Stomach (tissue), 4 donors: ENCODE measurements around the gene PDE8B.

ENCODE experiments used
- EP300 ChIP-seq: sonication (generic); formaldehyde crosslinking; IDR thresholded peaks from one replicate; pipeline ENCODE4 v1.6.1; 2017; ENCODE audit warnings: antibody characterized with exemption
- POLR2A ChIP-seq, 4 donors: fragments of 450-650 bp; IDR thresholded peaks; one replicate each; pipeline ENCODE4 v1.6.1; 2016; ENCODE audit warnings: antibody characterized with exemption in 4 of 4, control low read depth in 2 of 4, mild to moderate bottlenecking in 1 of 4, moderate library complexity in 1 of 4
- POLR2AphosphoS5 ChIP-seq, 3 donors: sonication (generic); formaldehyde crosslinking; IDR thresholded peaks; one replicate each; pipeline ENCODE4 v1.6.1; 2016; ENCODE audit warnings: antibody characterized with exemption in 3 of 3

GRCh38 chr5:77177576-77177975 lies 32.9 kb upstream of the PDE8B start:
- TF ChIP-seq EP300 (no peak), POLR2A (IDR thresholded peaks at IDR 0.05) (no peak), POLR2AphosphoS5 (IDR thresholded peaks at IDR 0.05) (no peak)
